ENCODE data around the gene DARS1.

DNA sequence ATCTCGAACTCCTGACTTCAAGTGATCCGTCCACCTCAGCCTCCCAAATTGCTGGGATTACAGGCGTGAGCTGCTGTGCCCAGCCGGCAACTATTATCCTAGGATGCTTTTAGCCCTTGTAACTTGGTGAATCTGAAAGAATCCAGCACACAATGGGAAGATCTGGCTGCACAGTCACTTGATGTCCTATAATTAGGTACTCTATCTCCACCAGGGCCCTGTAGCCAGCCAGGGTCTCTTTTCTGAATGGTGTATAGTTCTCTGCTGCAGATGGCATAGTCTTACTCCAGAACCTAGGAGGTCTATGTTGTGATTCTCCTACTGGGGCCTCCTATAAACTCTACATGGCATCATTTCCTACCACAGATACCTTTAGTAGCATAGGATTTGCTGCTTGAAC is 95.3 kb downstream of the DARS1 start:
- no peak for TF ChIP-seq EZH2 (IDR thresholded peaks at IDR 0.05; ENCODE audit: low read length)
- TF ChIP-seq, protein P1, sequence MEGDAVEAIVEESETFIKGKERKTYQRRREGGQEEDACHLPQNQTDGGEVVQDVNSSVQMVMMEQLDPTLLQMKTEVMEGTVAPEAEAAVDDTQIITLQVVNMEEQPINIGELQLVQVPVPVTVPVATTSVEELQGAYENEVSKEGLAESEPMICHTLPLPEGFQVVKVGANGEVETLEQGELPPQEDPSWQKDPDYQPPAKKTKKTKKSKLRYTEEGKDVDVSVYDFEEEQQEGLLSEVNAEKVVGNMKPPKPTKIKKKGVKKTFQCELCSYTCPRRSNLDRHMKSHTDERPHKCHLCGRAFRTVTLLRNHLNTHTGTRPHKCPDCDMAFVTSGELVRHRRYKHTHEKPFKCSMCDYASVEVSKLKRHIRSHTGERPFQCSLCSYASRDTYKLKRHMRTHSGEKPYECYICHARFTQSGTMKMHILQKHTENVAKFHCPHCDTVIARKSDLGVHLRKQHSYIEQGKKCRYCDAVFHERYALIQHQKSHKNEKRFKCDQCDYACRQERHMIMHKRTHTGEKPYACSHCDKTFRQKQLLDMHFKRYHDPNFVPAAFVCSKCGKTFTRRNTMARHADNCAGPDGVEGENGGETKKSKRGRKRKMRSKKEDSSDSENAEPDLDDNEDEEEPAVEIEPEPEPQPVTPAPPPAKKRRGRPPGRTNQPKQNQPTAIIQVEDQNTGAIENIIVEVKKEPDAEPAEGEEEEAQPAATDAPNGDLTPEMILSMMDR (optimal IDR thresholded peaks at IDR 0.05 in 1 of 3, IDR thresholded peaks at IDR 0.05 in 1 of 3, conservative IDR thresholded peaks at IDR 0.05 in 1 of 3; ENCODE audit: extremely low read depth in 1 of 3, insufficient read depth in 2 of 3, low read length in 3 of 3): no peak

All from keratinocyte (primary cell).